Uterus (tissue), 4 donors: ENCODE measurements around the gene THSD4. TPM values are rescaled to one million over a fixed set of nuclear protein-coding genes. Genes with fewer than 3 reads are reported as not detected.

ENCODE experiments used
- DNase-seq, 2 donors: peaks; one replicate each; pipeline ENCODE4 v3.0.0-alpha.2; 2019 to 2020
- H3K27ac ChIP-seq, 2 donors: fragments of 200-600 bp; sonication (generic); 1 replicate in 1 of 2; 2 replicates in 1 of 2; pipeline ENCODE4 v1.5.1; 2016 to 2018
- H3K27me3 ChIP-seq, 2 donors: fragments of 200-600 bp; sonication (generic); one replicate each; pipeline ENCODE4 v1.5.1; 2018 to 2019; ENCODE audit warnings: control low read depth in 1 of 2
- H3K36me3 ChIP-seq, 2 donors: fragments of 200-600 bp; sonication (generic); one replicate each; pipeline ENCODE4 v1.5.1; 2019; ENCODE audit warnings: control low read depth in 1 of 2
- H3K4me1 ChIP-seq, 2 donors: fragments of 200-600 bp; sonication (generic); one replicate each; pipeline ENCODE4 v1.5.1; 2018 to 2019; ENCODE audit warnings: control low read depth in 1 of 2
- H3K4me3 ChIP-seq, 2 donors: fragments of 200-600 bp; sonication (generic); 1 replicate in 1 of 2; 2 replicates in 1 of 2; pipeline ENCODE4 v1.5.1; 2018 to 2019; ENCODE audit warnings: mild to moderate bottlenecking in 1 of 2
- H3K9me3 ChIP-seq, 2 donors: fragments of 200-600 bp; sonication (generic); one replicate each; pipeline ENCODE4 v1.5.1; 2019; ENCODE audit warnings: control low read depth in 1 of 2
- CTCF ChIP-seq, 4 experiments: fragments of 200-600 bp in 2 of 4; fragments of 450-650 bp in 2 of 4; sonication (generic) in 2 of 4; IDR thresholded peaks; one replicate each; pipeline ENCODE4 v1.5.1; 2016 to 2019; ENCODE audit warnings: antibody characterized with exemption in 4 of 4, mild to moderate bottlenecking in 2 of 4, moderate library complexity in 1 of 4
- POLR2A ChIP-seq, 2 donors: fragments of 450-650 bp; IDR thresholded peaks; one replicate each; pipeline ENCODE4 v1.6.1; 2016; ENCODE audit warnings: antibody characterized with exemption in 2 of 2, mild to moderate bottlenecking in 1 of 2, moderate library complexity in 1 of 2
- intact Hi-C: fragments of 100-400 bp; cut with DNase I; formaldehyde crosslinking; loops from one replicate; pipeline ENCODE4 v1.15.1; 2023; ENCODE audit warnings: low total_unique reads
- total RNA-seq, 4 donors: library from RNA; depleted of rRNA in 3 of 4; stranded (reverse); fragments of >200 nt in 3 of 4; gene quantifications; one replicate each; pipeline versions ENCODE4 v1.1.0 to v1.2.4, GENCODE V29; 2014 to 2023
- donor health status: DM: yes; HTN: yes; CAD: no.

The THSD4 gene
- total RNA-seq, 4 donors from 2014 or later = 7.1 to 144 (median 35.4) TPM

GRCh38 chr15:71674354-71674753 is 559.1 kb downstream of the THSD4 start:
- peaks cover 5 to 12% of the 10 kb centered on the region in 2 donors for H3K4me1 ChIP-seq
- H3K4me3 ChIP-seq = no peak overlapping the region
- no peak overlapping the region for H3K27ac ChIP-seq
- TF ChIP-seq CTCF (IDR thresholded peaks at IDR 0.05) (no peak), POLR2A (IDR thresholded peaks at IDR 0.05) (no peak)
- intact Hi-C loops = no loop called here
- H3K27me3 ChIP-seq = no peaks in the 10 kb centered on the region
- H3K36me3 ChIP-seq = no peaks in the 10 kb centered on the region
- DNase-seq = no peak
- H3K9me3 ChIP-seq = no peaks in the 10 kb centered on the region

GRCh38 chr15:71677352-71677751 is 562.1 kb downstream of the THSD4 start:
- Histone ChIP-seq H3K27ac (peak overlapping the region; percentile 67 to 80), H3K4me1 (peaks cover 15% of the 10 kb centered on the region in 2 donors), H3K27me3 (no peaks in the 10 kb centered on the region), H3K36me3 (no peaks in the 10 kb centered on the region), H3K4me3 (no peak overlapping the region), H3K9me3 (no peaks in the 10 kb centered on the region)
- intact Hi-C loops = no loop called here
- DNase-seq = no peak
- no peak for TF ChIP-seq POLR2A (IDR thresholded peaks at IDR 0.05)
- no peak for TF ChIP-seq CTCF (IDR thresholded peaks at IDR 0.05)

GRCh38 chr15:71677766-71678165 is 562.5 kb downstream of the THSD4 start:
- DNase-seq = no peak
- H3K27ac ChIP-seq = peak overlapping the region; percentile 67 to 80
- no peak for TF ChIP-seq POLR2A (IDR thresholded peaks at IDR 0.05)
- TF ChIP-seq CTCF (IDR thresholded peaks at IDR 0.05) = no peak
- H3K36me3 ChIP-seq = no peaks in the 10 kb centered on the region
- intact Hi-C loops = no loop called here
- no peak overlapping the region for H3K4me3 ChIP-seq
- H3K4me1 ChIP-seq = peaks cover 15% of the 10 kb centered on the region in 2 donors
- H3K9me3 ChIP-seq = no peaks in the 10 kb centered on the region
- no peaks in the 10 kb centered on the region for H3K27me3 ChIP-seq

- no peak overlapping the region for H3K4me3 ChIP-seq
- no peaks in the 10 kb centered on the region for H3K9me3 ChIP-seq
- no peaks in the 10 kb centered on the region for H3K36me3 ChIP-seq
- peak overlapping the region; percentile 67 to 80 for H3K27ac ChIP-seq
- no peak for TF ChIP-seq CTCF (IDR thresholded peaks at IDR 0.05)
- no peak for TF ChIP-seq POLR2A (IDR thresholded peaks at IDR 0.05)
- intact Hi-C loops = no loop called here
- no peak for DNase-seq
- no peaks in the 10 kb centered on the region for H3K27me3 ChIP-seq
- peaks cover 15% of the 10 kb centered on the region in 2 donors for H3K4me1 ChIP-seq
These were observed 562.9 kb downstream of the THSD4 start for GRCh38 chr15:71678191-71678590.

- Histone ChIP-seq H3K27me3 (no peaks in the 10 kb centered on the region), H3K4me3 (no peak overlapping the region), H3K9me3 (no peaks in the 10 kb centered on the region), H3K27ac (peak overlapping the region; percentile 67 to 80), H3K4me1 (peaks cover 15% of the 10 kb centered on the region in 2 donors), H3K36me3 (no peaks in the 10 kb centered on the region)
- intact Hi-C loops = no loop called here
- no peak for DNase-seq
- no peak for TF ChIP-seq CTCF (IDR thresholded peaks at IDR 0.05)
- no peak for TF ChIP-seq POLR2A (IDR thresholded peaks at IDR 0.05)
These were observed 563.3 kb downstream of the THSD4 start for GRCh38 chr15:71678605-71679004.
